Duodenal mucosa (tissue), 2 donors: Measurements from ENCODE around the gene GABBR1.

Experiments used
- H3K27ac ChIP-seq: one replicate; pipeline ENCODE4 v1.7.0; 2013; ENCODE audit warnings: low read depth, low read length
- H3K27me3 ChIP-seq, 2 donors: one replicate each; pipeline ENCODE4 v1.7.0; 2013; ENCODE audit warnings: low read length in 2 of 2, control low read depth in 1 of 2; ENCODE audit not compliant: insufficient read depth in 2 of 2, control insufficient read depth in 1 of 2
- H3K36me3 ChIP-seq, 2 donors: one replicate each; pipeline ENCODE4 v1.7.0; 2013; ENCODE audit warnings: low read length in 2 of 2, control low read depth in 1 of 2; ENCODE audit not compliant: insufficient read depth in 2 of 2, control insufficient read depth in 1 of 2
- H3K4me1 ChIP-seq, 2 donors: one replicate each; pipeline ENCODE4 v1.7.0; 2013; ENCODE audit warnings: low read length in 2 of 2, control low read depth in 1 of 2; ENCODE audit not compliant: insufficient read depth in 2 of 2, control insufficient read depth in 1 of 2
- H3K4me3 ChIP-seq, 2 donors: one replicate each; pipeline ENCODE4 v1.7.0; 2013; ENCODE audit warnings: low read length in 2 of 2, low read depth in 1 of 2
- H3K9ac ChIP-seq, 2 donors: one replicate each; pipeline ENCODE4 v1.7.0; 2013; ENCODE audit warnings: low read length in 2 of 2, low read depth in 1 of 2
- H3K9me3 ChIP-seq, 2 donors: one replicate each; pipeline ENCODE4 v1.7.0; 2013; ENCODE audit warnings: low read length in 2 of 2, control low read depth in 1 of 2; ENCODE audit not compliant: control insufficient read depth in 1 of 2

The GABBR1 gene

GRCh38 chr6:29655658-29656057 is 22.7 kb upstream of the GABBR1 start:
- no peak overlapping the region for H3K9ac ChIP-seq
- peaks cover 7 to 8% of the 10 kb centered on the region in 2 donors for H3K27me3 ChIP-seq

GRCh38 chr6:29653452-29654038 is 20.6 kb upstream of the GABBR1 start:
- Histone ChIP-seq H3K36me3 (no peaks in the 10 kb centered on the region), H3K4me3 (no peak overlapping the region), H3K4me1 (peaks cover 3 to 4% of the 10 kb centered on the region in 2 donors), H3K9me3 (no peaks in the 10 kb centered on the region), H3K27me3 (peaks cover 7% of the 10 kb centered on the region in 2 donors), H3K27ac (no peak overlapping the region), H3K9ac (no peak overlapping the region)

More at GRCh38 chr6:29655658-29656057, 22.7 kb upstream of the GABBR1 start:
- Histone ChIP-seq H3K4me3 (no peak overlapping the region), H3K36me3 (no peaks in the 10 kb centered on the region), H3K9me3 (no peaks in the 10 kb centered on the region), H3K4me1 (no peaks in the 10 kb centered on the region), H3K27ac (no peak overlapping the region)

GRCh38 chr6:29652198-29652584 is 19.2 kb upstream of the GABBR1 start:
- H3K9me3 ChIP-seq: no peaks in the 10 kb centered on the region
- no peak overlapping the region for H3K27ac ChIP-seq
- H3K9ac ChIP-seq: no peak overlapping the region
- H3K36me3 ChIP-seq: no peaks in the 10 kb centered on the region
- H3K27me3 ChIP-seq: peaks cover 4 to 7% of the 10 kb centered on the region in 2 donors
- peaks cover 3 to 4% of the 10 kb centered on the region in 2 donors for H3K4me1 ChIP-seq
- no peak overlapping the region for H3K4me3 ChIP-seq

GRCh38 chr6:29651413-29652197 is 18.6 kb upstream of the GABBR1 start:
- Histone ChIP-seq H3K9me3 (no peaks in the 10 kb centered on the region), H3K9ac (no peak overlapping the region), H3K36me3 (no peaks in the 10 kb centered on the region), H3K4me1 (peaks cover 3 to 4% of the 10 kb centered on the region in 2 donors), H3K27ac (no peak overlapping the region), H3K27me3 (peaks cover 0 to 7% of the 10 kb centered on the region in 2 donors), H3K4me3 (no peak overlapping the region)

- H3K4me3 ChIP-seq: peak overlapping the region; percentile 81 to 90
- H3K27me3 ChIP-seq: peaks cover 0 to 3% of the 10 kb centered on the region in 2 donors
- H3K9me3 ChIP-seq: no peaks in the 10 kb centered on the region
- H3K36me3 ChIP-seq: no peaks in the 10 kb centered on the region
- H3K27ac ChIP-seq: peak overlapping the region; percentile 79
- peaks cover 3 to 4% of the 10 kb centered on the region in 2 donors for H3K4me1 ChIP-seq
- H3K9ac ChIP-seq: peak overlapping the region; percentile 79 to 91
Observed at GRCh38 chr6:29649701-29650673, 17.0 kb upstream of the GABBR1 start.

- H3K27ac ChIP-seq: no peak overlapping the region
- H3K9ac ChIP-seq: no peak overlapping the region
- no peak overlapping the region for H3K4me3 ChIP-seq
Observed at GRCh38 chr6:29647927-29648642, 15.1 kb upstream of the GABBR1 start.

GRCh38 chr6:29641430-29642148 is 8.6 kb upstream of the GABBR1 start:
- Histone ChIP-seq H3K4me3 (no peak overlapping the region), H3K27me3 (no peaks in the 10 kb centered on the region), H3K36me3 (no peaks in the 10 kb centered on the region), H3K9me3 (no peaks in the 10 kb centered on the region), H3K9ac (peak overlapping the region in 1 of 2 donors; percentile 10), H3K4me1 (no peaks in the 10 kb centered on the region), H3K27ac (no peak overlapping the region)

More at GRCh38 chr6:29647927-29648642, 15.1 kb upstream of the GABBR1 start:
- Histone ChIP-seq H3K36me3 (no peaks in the 10 kb centered on the region), H3K27me3 (no peaks in the 10 kb centered on the region), H3K9me3 (no peaks in the 10 kb centered on the region), H3K4me1 (peaks cover 3 to 4% of the 10 kb centered on the region in 2 donors)

- Histone ChIP-seq H3K9me3 (no peaks in the 10 kb centered on the region), H3K9ac (no peak overlapping the region), H3K27me3 (peaks cover under 1 to 4% of the 10 kb centered on the region in 2 donors), H3K36me3 (no peaks in the 10 kb centered on the region), H3K27ac (no peak overlapping the region), H3K4me1 (peaks cover 0 to 2% of the 10 kb centered on the region in 2 donors), H3K4me3 (no peak overlapping the region)
Observed at GRCh38 chr6:29637247-29637646, 4.3 kb upstream of the GABBR1 start.

- H3K9me3 ChIP-seq: no peaks in the 10 kb centered on the region
Observed at GRCh38 chr6:29633534-29633905, 537 bp upstream of the GABBR1 start.

More at GRCh38 chr6:29633534-29633905, 537 bp upstream of the GABBR1 start:
- H3K27ac ChIP-seq: no peak overlapping the region
- H3K27me3 ChIP-seq: peaks cover 25 to 41% of the 10 kb centered on the region in 2 donors
- peak overlapping the region; percentile 70 to 71 for H3K4me3 ChIP-seq
- H3K9ac ChIP-seq: peak overlapping the region; percentile 25 to 63
- no peaks in the 10 kb centered on the region for H3K36me3 ChIP-seq
- H3K4me1 ChIP-seq: peaks cover 10 to 15% of the 10 kb centered on the region in 2 donors
